HepG2 (cell line): ENCODE results near the gene FAHD1. TPM values are rescaled to one million over a fixed set of nuclear protein-coding genes. Genes with fewer than 3 reads are reported as not detected.

ENCODE experiments used
- DNMT3B ChIP-seq: conservative IDR thresholded peaks from 2 replicates; pipeline ENCODE4 v1.6.1; 2016; ENCODE audit warnings: missing biosample characterization, control low read depth
- ETV5 ChIP-seq: IDR thresholded peaks from 2 replicates; pipeline ENCODE4 v1.6.1; 2018; ENCODE audit warnings: missing biosample characterization, missing genetic modification reagents, inconsistent platforms, borderline replicate concordance
- FOXO1 ChIP-seq: sonication (generic); formaldehyde crosslinking; IDR thresholded peaks from 2 replicates; pipeline ENCODE4 v1.4.0; 2020; ENCODE audit warnings: missing genetic modification reagents
- HDAC1 ChIP-seq: sonication (generic); formaldehyde crosslinking; IDR thresholded peaks from 2 replicates; pipeline ENCODE4 v1.5.1; 2020; ENCODE audit warnings: mild to moderate bottlenecking, missing genetic modification reagents
- HMGA1 ChIP-seq: sonication (generic); formaldehyde crosslinking; conservative IDR thresholded peaks from 2 replicates; pipeline ENCODE4 v1.4.0; 2020; ENCODE audit warnings: missing genetic modification reagents
- KMT2A ChIP-seq: sonication (generic); formaldehyde crosslinking; IDR thresholded peaks from 2 replicates; pipeline ENCODE4 v1.4.0; 2020; ENCODE audit warnings: missing genetic modification reagents
- MXD1 ChIP-seq: sonication (generic); formaldehyde crosslinking; IDR thresholded peaks from 2 replicates; pipeline ENCODE4 v1.4.0; 2020; ENCODE audit warnings: mild to moderate bottlenecking, missing genetic modification reagents
- POLR2A ChIP-seq, 2 experiments: IDR thresholded peaks; 2 replicates each; pipeline ENCODE4 v1.6.1; 2011; ENCODE audit warnings: low read depth in 2 of 2, low read length in 2 of 2, mild to moderate bottlenecking in 1 of 2, moderate library complexity in 1 of 2; ENCODE audit not compliant: insufficient read depth in 1 of 2
- SNAPC4 ChIP-seq: sonication (generic); formaldehyde crosslinking; IDR thresholded peaks from 2 replicates; pipeline ENCODE4 v1.4.0; 2020; ENCODE audit warnings: mild to moderate bottlenecking, missing genetic modification reagents
- TAF1 ChIP-seq: sonication (generic); formaldehyde crosslinking; IDR thresholded peaks from 2 replicates; pipeline ENCODE4 v1.4.0; 2020; ENCODE audit warnings: missing genetic modification reagents
- ZBTB2 ChIP-seq: sonication (generic); formaldehyde crosslinking; IDR thresholded peaks from 2 replicates; pipeline ENCODE4 v1.8.0; 2022; ENCODE audit warnings: low read depth, missing genetic modification reagents
- ZFP36 ChIP-seq: fragments of 150-350 bp; IDR thresholded peaks from 2 replicates; pipeline ENCODE4 v1.6.1; 2018; ENCODE audit warnings: borderline replicate concordance, low read length, low read depth; ENCODE audit not compliant: partially characterized antibody
- ZFP36L1 ChIP-seq: sonication (generic); formaldehyde crosslinking; IDR thresholded peaks from 2 replicates; pipeline ENCODE4 v1.8.0; 2022; ENCODE audit warnings: mild to moderate bottlenecking, missing genetic modification reagents, moderate library complexity
- ZFP90 ChIP-seq: sonication (generic); formaldehyde crosslinking; IDR thresholded peaks from 2 replicates; pipeline ENCODE4 v1.8.0; 2022; ENCODE audit warnings: missing genetic modification reagents, mild to moderate bottlenecking, inconsistent platforms, borderline replicate concordance
- ZNF101 ChIP-seq: sonication (generic); formaldehyde crosslinking; IDR thresholded peaks from 2 replicates; pipeline ENCODE4 v1.4.0; 2020; ENCODE audit warnings: mild to moderate bottlenecking, low read depth, missing genetic modification reagents, borderline replicate concordance
- ZNF207 ChIP-seq: fragments of 450-650 bp; IDR thresholded peaks from 2 replicates; pipeline ENCODE4 v1.6.1; 2016; ENCODE audit warnings: antibody characterized with exemption, borderline replicate concordance
- ZNF224 ChIP-seq: sonication (generic); formaldehyde crosslinking; IDR thresholded peaks from 2 replicates; pipeline ENCODE4 v1.5.0; 2020; ENCODE audit warnings: mild to moderate bottlenecking, missing genetic modification reagents
- ZNF543 ChIP-seq: sonication (generic); formaldehyde crosslinking; IDR thresholded peaks from 2 replicates; pipeline ENCODE4 v1.4.0; 2020; ENCODE audit warnings: mild to moderate bottlenecking, missing genetic modification reagents
- ZNF557 ChIP-seq: sonication (generic); formaldehyde crosslinking; IDR thresholded peaks from 2 replicates; pipeline ENCODE4 v1.4.0; 2020; ENCODE audit warnings: missing genetic modification reagents
- ZNF770 ChIP-seq: sonication (generic); formaldehyde crosslinking; IDR thresholded peaks from 2 replicates; pipeline ENCODE4 v1.5.0; 2020; ENCODE audit warnings: mild to moderate bottlenecking, missing genetic modification reagents
- ZNF816 ChIP-seq: sonication (generic); formaldehyde crosslinking; IDR thresholded peaks from 2 replicates; pipeline ENCODE4 v1.8.0; 2022; ENCODE audit warnings: missing genetic modification reagents, mild to moderate bottlenecking, borderline replicate concordance
- polyA plus RNA-seq, 8 experiments: library from polyadenylated mRNA; depleted of rRNA in 3 of 8; stranded (reverse) in 7 of 8; unstranded in 1 of 8; fragments of >200 nt; fragmentation: Illumina TruSeq in 4 of 8; extraction: Trizol in 4 of 8; gene quantifications; 2 replicates each; pipeline versions ENCODE4 v1.2.1 to v1.2.3, GENCODE V29; 2011 to 2016; ENCODE audit warnings: low read depth in 4 of 8, missing spikeins in 1 of 8, mixed read lengths in 1 of 8; ENCODE audit not compliant: insufficient read depth in 1 of 8
- total RNA-seq, 5 experiments: library from RNA; depleted of rRNA; stranded (reverse); fragments of >200 nt; fragmentation: Illumina TruSeq; extraction: Trizol; gene quantifications; 2 replicates each; pipeline ENCODE4 v1.2.3, GENCODE V29; 2016; ENCODE audit warnings: low read depth in 1 of 5

FAHD1 gene
- total and polyA plus RNA-seq, 2 of the 13 experiments (the other 11 are each of a cell fraction or from before 2014, with no cell fraction given), result 39.0 to 45.3 TPM

- TF ChIP-seq ZNF770 (CRISPR knock-in tag) (peak; percentile 84), KMT2A (CRISPR knock-in tag) (peak; percentile 89), ZNF207 (no peak), ETV5 (CRISPR knock-in tag) (peak; percentile 57; the same call in 1 of the 2 replicates), ZNF816 (CRISPR knock-in tag) (no peak), TAF1 (peak; percentile 98), ZFP36 (no peak), ZNF224 (no peak), HDAC1 (peak; percentile 99), ZNF557 (no peak), ZNF543 (CRISPR knock-in tag) (peak; percentile 73; the same call in 1 of the 2 replicates), MXD1 (CRISPR knock-in tag) (peak; percentile 98), SNAPC4 (CRISPR knock-in tag) (peak; percentile 61; the same call in 1 of the 2 replicates), POLR2A (IDR thresholded peaks at IDR 0.05; ENCODE audit: insufficient read depth in 1 of 2, low read depth in 2 of 2, low read length in 2 of 2) (peak; percentile 84 to 90), ZNF101 (CRISPR knock-in tag) (peak; percentile 92; the same call in 1 of the 2 replicates), ZFP90 (CRISPR knock-in tag) (peak; percentile 32; the same call in 1 of the 2 replicates), ZFP36L1 (peak; percentile 55; the same call in 1 of the 2 replicates), HMGA1 (CRISPR knock-in tag) (no peak), ZBTB2 (CRISPR knock-in tag) (peak; percentile 57; the same call in 1 of the 2 replicates), DNMT3B (CRISPR knock-in tag) (0 out of 2 replicates have a peak, but pooled peaks have one; percentile 64), FOXO1 (no peak)
These were observed at the start of gene FAHD1, which contains the start of gene HAGH (continued) for GRCh38 chr16:1826691-1827573.
